Epithelial cell of prostate (primary cell): ENCODE data around the gene LILRA6.

ENCODE experiments used
- DNase-seq: peaks from one replicate; pipeline ENCODE4 v3.0.0-alpha.2; 2011; ENCODE audit warnings: low read depth, low spot score
- H3K27ac ChIP-seq: fragments of 450-650 bp; 2 replicates; pipeline ENCODE4 v1.5.1; 2017; ENCODE audit warnings: mild to moderate bottlenecking

LILRA6 gene

GRCh38 chr19:54191011-54191810 is 51.4 kb downstream of the LILRA6 start, which contains the start of gene TSEN34:
Gene TSEN34, plus strand, starts transcription at chr19:54191308. Its CDS starts 57 bp downstream, at chr19:54191365.
- no peak for DNase-seq

GRCh38 chr19:54190503-54191010 is 52.0 kb downstream of the LILRA6 start:
- H3K27ac ChIP-seq, result peak overlapping the region; percentile 94
- DNase-seq, result peak; percentile 96

More at GRCh38 chr19:54191011-54191810, 51.4 kb downstream of the LILRA6 start, which contains the start of gene TSEN34:
- peak within 1 kb of the TSS; percentile 94 for H3K27ac ChIP-seq

GRCh38 chr19:54189735-54190502 is 52.7 kb downstream of the LILRA6 start:
- DNase-seq, result peak; percentile 99

GRCh38 chr19:54189145-54189734 is 53.4 kb downstream of the LILRA6 start, which contains the start of gene MBOAT7:
Gene MBOAT7, minus strand, starts transcription at chr19:54189580. Its CDS starts 1,072 bp downstream, at chr19:54188508.
- H3K27ac ChIP-seq, result peak within 1 kb of the TSS; percentile 94
- DNase-seq, result no peak

More at GRCh38 chr19:54189735-54190502, 52.7 kb downstream of the LILRA6 start:
- H3K27ac ChIP-seq, result peak overlapping the region; percentile 94

- DNase-seq, result no peak
- H3K27ac ChIP-seq, result peak overlapping the region; percentile 94
Observed at GRCh38 chr19:54188215-54188871, 54.2 kb downstream of the LILRA6 start.

- H3K27ac ChIP-seq, result no peak overlapping the region
- no peak for DNase-seq
Observed at GRCh38 chr19:54186934-54187381, 55.6 kb downstream of the LILRA6 start.
